GM19438 (cell line): Measurements from ENCODE around the gene CRIM1.

ENCODE experiments used
- ATAC-seq: cut with Tn5 transposase; IDR thresholded peaks from one replicate; pipeline ENCODE4 v1.9.1; 2021; ENCODE audit warnings: low read depth; ENCODE audit not compliant: unreplicated experiment

The CRIM1 gene

DNA sequence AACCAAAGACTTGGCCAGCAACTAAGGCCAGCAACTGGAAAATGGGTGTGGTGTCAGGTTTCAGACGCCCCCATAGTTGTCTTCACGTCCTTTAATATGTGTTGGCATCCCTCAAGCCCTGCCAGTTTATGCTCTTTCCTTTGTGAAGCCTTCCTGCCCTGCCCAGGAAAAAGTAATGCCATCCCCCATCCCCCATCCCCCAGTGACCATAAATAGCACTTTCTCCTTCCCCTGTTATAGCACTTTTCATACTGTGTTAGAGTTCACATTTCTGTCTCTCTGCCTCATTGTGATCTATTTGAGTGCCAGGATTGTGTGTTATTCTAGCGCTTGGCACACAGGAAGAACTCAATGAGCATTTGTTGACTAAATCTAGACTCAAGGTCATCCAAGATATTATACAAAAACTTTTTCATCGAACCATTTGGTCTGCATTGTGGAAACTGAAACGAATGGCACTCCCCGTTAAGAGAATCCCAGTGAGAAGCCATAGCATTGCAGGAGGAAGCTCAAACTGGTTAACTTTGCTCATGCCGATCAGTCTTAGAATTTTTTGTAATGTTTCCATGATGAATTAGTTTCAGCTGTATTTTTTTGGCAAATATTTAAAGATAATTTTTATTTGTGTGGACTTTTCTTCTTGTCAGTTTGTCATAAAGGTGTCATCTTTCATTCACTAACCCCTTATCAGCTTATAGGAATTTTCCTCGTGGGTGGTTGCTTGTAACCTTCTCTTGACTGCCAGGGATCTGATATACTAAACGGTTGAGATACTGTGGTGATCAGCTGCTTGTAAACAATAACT is 15.7 kb downstream of the CRIM1 start:
- ATAC-seq: no peak

DNA sequence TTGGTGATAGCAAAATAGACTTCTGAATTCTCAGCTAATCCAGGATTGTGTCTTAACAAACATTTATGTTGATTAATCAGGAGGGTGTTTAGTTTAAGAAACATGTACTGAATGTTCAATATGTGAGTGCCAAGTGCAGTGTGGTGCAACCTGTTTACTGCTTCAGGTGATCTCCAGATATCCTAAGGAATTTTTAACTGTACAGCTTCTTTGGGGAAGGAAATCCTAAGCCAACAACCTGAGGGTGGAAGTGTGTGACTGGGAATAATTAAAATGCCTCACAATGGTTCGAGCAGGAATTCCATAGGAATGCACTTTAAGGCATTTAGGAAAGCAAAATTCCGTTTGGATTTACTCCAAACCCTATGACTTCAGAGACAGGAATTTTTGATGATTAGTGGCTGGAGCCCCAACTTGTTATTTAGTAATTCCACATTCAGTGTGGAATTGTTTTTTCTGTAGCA is 16.4 kb downstream of the CRIM1 start:
- ATAC-seq: no peak

- ATAC-seq: no peak
These were observed 17.8 kb downstream of the CRIM1 start for GRCh38 chr2:36373149-36373926.

GRCh38 chr2:36374585-36374984 is 19.0 kb downstream of the CRIM1 start:
- ATAC-seq: no peak

DNA sequence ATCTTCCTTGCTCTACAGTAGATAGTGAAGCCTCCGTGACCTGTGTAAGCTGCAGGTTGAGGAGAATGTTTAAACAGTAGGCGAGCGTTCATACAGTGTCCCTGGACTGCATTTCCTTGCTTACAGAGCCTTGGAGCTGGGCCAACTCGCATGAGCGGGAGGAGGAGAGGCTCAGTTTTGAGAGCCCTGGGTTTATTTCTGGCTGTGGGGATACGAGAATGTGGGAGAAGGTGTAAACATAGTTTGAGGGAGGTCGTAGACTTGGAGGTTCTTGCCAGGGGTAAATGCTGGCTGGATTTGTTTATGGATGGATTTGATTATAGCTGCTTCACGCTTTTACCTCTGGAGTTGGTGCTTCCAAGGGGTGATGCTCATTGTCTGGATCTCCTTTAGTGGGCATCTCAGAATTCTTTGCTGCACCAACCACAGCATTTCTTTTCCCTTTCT is 20.8 kb downstream of the CRIM1 start:
- no peak for ATAC-seq

- ATAC-seq: no peak
These were observed 21.6 kb downstream of the CRIM1 start for GRCh38 chr2:36376992-36377738.

DNA sequence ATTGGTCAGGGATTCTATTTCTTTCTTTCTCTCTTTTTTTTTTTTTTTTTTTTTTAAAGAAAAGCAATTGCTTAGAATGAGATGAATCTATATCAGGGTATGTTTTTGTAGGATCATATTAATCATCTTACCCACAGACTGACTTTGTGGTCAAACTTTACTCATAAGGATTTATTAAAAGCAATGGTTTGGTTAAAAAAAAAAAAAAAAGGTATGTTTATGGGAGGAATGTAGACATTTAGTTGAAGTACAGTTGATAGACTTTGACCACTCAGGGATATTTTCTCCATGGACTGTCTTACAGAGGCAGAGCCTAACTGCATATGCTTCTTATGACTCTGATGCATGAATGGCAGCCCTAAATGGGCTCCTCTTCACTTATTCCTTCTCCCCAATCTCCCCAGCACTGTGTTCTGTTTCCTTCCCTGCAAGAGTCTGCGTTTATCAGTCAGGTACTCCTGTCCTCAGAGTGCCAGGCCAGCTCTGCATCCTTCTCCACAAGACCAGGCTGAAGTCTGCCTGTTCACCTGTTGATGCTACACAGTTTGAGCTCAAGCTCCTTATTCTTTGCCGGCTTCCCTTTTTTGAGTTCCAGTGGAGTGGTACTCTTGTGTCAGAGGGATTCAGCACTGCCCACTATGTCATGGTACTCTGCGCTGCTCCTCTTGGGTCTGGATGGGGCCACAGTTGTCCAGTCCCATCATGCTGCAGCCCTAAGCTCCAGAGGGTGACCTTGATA is 24.3 kb downstream of the CRIM1 start:
- no peak for ATAC-seq

GRCh38 chr2:36380624-36381481 is 25.3 kb downstream of the CRIM1 start:
- no peak for ATAC-seq

DNA sequence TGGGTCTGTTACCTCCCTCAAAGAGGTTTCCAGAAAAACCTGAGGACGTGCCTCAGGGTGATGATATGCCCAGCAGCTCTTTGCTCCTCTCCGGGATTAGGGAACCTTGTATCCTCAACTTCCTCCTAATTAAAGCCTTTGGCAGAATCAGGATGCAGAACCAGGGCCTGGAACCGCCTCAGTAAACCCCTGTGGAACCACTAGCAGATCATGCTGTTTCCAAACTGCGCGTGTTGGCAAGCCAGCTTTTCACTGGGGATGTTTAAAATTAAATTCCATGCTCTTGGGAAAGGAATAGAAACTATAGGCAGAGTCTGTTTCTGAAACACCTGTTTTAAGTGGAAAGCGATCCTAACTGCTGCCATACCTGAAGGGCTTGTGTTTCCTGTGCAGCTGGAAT is 26.4 kb downstream of the CRIM1 start:
- no peak for ATAC-seq

DNA sequence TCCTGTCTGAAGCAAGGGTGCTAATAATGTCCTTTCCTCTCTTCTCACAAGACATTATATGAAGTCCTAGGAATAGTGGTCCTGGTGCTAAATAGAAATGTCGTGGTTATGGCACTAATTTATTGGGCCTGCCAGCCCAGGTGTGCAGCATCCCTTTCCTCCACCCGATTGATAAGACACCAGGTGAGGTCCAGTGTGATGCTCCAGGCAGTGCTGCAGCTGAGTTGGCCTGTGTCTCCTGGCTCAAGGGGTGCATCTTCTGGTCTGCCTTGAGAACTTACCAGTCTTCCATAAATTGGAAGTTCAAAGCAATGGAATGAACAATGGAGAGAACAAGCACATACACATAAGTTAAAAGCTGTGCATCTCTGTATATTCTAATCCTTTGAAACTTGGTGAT is 26.9 kb downstream of the CRIM1 start:
- no peak for ATAC-seq

- no peak for ATAC-seq
These were observed 28.1 kb downstream of the CRIM1 start for GRCh38 chr2:36383726-36384125.

- ATAC-seq: no peak
These were observed 28.9 kb downstream of the CRIM1 start for GRCh38 chr2:36384454-36384853.

DNA sequence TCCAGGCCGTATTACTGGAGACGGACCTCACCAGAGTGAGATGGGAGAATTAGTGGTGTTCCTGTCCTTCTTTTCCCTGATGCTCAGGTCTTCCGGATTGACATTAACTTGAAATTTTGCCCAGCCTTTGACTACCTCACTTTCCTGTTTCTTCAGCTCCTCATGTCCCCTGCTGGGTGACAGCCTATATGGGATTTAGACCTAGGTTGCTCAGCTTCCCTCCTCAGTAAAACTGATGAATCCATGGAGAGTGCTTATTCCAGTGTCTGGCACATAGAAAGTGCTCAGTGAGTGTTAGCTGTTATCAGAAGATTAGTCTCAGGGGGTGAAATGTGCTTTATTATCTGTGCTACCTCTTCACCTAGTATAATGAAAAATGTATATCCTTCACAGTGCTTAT is 30.0 kb downstream of the CRIM1 start:
- ATAC-seq: no peak

GRCh38 chr2:36387258-36387916 is 31.8 kb downstream of the CRIM1 start:
- ATAC-seq: no peak

DNA sequence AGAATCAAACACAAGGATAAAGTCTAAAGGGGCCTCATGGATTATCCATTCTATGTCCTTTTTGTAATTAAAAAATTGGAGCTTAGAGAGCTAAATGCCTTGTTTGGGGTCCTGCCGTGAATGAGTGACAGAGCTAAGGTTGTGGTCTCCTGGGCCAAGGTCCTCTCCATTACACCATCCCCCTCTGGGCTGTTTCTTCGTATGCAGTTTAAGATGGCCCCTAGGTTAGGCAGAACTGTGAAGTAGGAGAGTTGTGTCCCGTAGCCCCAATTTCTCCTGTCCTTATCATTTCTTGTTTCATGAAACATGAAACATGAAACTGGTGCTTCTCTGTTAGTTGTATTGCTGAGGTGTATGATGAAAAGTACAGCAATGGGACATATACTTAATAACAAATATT is 32.9 kb downstream of the CRIM1 start:
- no peak for ATAC-seq

- no peak for ATAC-seq
These were observed 33.5 kb downstream of the CRIM1 start for GRCh38 chr2:36389091-36389564.

- ATAC-seq: no peak
These were observed 34.0 kb downstream of the CRIM1 start for GRCh38 chr2:36389577-36389976.

GRCh38 chr2:36392571-36393255 is 37.1 kb downstream of the CRIM1 start:
- no peak for ATAC-seq
